Suppressor macrophage treated with lipopolysaccharide for 4 hours (primary cell): ENCODE measurements around the gene HSPA1A.
"Not testable (repeated sequence)": the region's sequence is repeated elsewhere in the genome, so short reads cannot be mapped to it uniquely, and the experiment has no call there.

Experiments
- DNase-seq: peaks from one replicate; pipeline ENCODE4 v3.0.0-alpha.2; 2020

The HSPA1A gene

DNA sequence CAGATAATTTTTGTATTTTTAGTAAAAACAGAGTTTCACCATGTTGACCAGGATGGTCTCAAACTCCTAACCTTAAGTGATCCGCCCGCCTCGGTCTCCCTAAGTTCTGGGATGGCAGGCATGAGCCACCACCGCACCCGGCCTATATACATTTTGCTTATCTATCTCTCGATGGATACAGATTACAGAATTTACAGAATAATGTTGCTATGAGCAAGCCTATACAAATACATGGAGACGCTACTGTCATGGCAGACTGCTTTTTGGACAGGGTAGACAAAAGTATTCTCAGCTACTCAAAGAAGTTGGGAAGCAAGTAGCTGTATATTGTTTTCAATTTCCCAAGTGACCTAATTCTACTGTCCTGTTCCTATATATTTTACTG lies 1.9 kb upstream of the HSPA1A start:
- no peak for DNase-seq

DNA sequence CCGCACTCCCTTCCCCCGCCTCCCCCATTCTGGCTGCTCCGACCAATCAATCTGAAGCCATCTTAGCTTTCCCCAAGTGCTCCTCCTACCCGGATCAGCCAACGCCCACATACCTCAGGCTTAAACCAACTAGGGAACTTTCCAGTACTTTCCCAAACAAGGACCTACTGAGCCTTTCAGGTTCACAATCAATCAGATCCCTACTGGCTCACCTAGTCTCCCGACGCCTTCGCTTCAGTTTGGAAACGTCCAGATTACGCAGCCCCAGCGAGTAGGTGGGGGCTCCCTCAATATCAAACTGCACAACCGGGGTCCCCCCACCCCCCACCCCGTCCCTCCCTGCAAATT lies 692 bp upstream of the HSPA1A start:
- peak; percentile 98 for DNase-seq

DNA sequence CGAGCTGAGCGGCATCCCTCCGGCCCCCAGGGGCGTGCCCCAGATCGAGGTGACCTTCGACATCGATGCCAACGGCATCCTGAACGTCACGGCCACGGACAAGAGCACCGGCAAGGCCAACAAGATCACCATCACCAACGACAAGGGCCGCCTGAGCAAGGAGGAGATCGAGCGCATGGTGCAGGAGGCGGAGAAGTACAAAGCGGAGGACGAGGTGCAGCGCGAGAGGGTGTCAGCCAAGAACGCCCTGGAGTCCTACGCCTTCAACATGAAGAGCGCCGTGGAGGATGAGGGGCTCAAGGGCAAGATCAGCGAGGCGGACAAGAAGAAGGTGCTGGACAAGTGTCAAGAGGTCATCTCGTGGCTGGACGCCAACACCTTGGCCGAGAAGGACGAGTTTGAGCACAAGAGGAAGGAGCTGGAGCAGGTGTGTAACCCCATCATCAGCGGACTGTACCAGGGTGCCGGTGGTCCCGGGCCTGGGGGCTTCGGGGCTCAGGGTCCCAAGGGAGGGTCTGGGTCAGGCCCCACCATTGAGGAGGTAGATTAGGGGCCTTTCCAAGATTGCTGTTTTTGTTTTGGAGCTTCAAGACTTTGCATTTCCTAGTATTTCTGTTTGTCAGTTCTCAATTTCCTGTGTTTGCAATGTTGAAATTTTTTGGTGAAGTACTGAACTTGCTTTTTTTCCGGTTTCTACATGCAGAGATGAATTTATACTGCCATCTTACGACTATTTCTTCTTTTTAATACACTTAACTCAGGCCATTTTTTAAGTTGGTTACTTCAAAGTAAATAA lies 2.0 kb downstream of the HSPA1A start:
- DNase-seq: peak; percentile 56

DNA sequence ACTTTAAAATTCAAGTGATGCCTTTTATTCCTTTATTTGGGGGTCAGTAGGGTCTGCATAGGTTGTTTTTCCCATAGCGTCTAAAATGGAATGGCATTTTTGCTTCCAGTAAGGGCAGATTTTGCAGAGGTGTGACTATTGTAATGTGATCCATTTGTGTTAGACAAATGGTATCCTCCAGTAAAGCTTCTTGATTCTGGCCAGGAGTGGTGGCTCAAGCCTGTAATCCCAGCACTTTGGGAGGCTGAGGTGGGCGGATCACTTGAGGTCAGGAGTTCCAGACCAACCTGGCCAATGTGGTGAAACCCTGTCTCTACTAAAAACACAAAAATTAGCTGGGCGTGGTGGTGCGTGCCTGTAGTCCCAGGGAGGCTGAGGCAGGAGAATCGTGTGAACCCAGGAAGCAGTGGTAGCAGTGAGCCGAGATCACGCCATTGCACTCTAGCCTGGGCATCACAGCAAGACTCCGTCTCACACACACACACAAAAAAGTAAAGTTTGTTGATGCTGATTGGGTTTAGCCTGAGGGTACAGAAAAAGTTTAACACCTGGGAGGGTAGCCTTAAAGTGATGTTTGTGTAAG lies 2.7 kb downstream of the HSPA1A start:
- DNase-seq: not testable (repeated sequence)

DNA sequence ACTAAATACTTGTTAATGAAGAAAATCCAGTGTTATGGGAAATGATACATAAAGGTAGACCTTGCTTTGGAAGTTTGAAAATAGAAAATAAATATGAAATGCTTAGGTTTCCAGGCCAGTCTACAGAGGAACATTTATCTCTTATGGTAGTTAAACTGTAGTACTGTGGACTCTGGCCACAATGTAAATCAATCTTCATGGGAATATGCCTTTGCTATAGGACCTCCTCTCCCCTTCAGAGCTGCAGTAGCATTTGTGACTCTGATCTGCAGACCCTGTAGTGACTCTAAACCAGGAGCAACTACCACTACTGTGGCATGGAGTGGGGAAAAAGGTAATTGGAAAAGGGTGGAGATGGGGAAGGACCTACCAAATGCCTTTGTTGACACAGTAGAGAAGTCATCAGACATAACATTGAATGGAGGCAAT lies 4.5 kb downstream of the HSPA1A start:
- DNase-seq: no peak

DNA sequence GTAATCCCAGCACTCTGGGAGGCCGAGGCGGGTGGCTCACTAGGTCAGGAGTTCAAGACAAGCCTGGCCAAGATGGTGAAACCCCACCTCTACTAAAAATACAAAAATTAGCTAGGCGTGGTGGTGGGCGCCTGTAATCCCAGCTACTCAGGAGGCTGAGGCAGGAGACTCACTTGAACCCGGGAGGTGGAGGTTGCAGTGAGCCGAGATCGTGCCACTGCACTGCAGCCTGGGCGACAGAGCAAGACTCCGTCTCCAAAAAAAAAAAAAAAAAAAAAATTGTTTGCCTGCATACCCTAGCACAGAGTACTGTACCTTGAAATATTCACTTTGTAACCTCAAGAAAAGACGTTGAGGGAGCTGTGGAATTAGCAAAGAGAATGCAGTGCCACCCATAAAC lies 5.1 kb downstream of the HSPA1A start:
- DNase-seq: not testable (repeated sequence)

DNA sequence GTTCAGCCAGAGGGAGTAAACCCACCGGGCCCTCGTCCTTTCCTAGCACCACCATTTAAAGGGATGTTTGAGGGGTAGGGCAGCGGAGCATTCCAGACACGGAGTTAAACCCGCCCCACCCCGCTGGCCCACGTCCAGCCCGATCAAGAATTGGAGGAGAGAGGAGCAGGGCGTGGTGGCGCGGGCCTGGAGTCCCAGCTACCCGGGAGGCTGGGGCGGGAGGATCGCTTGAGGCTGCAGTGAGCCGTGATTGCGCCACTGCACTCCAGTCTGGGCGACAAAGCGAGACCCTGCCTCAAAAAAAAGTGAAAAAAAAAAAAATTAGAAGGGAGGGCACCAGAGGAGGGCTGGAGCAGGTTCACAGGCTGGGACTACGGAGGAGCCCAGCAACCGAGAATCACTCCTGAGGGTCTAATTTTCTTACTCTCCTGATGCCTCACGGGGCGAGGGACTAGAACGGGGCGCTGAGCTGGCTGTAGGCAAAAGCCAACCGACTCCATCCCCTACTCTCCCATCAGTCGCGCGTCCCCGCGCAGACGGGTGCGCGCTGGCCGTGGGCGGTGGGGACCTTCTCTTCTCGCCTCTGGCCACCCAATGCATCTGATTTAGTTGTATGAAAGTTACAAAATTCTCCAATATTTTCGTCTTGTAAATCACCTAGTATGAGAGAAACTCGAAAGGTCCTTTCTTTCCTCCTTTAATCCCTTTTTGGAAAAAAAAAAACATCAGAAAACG lies 6.1 kb downstream of the HSPA1A start:
- DNase-seq: peak; percentile 72

DNA sequence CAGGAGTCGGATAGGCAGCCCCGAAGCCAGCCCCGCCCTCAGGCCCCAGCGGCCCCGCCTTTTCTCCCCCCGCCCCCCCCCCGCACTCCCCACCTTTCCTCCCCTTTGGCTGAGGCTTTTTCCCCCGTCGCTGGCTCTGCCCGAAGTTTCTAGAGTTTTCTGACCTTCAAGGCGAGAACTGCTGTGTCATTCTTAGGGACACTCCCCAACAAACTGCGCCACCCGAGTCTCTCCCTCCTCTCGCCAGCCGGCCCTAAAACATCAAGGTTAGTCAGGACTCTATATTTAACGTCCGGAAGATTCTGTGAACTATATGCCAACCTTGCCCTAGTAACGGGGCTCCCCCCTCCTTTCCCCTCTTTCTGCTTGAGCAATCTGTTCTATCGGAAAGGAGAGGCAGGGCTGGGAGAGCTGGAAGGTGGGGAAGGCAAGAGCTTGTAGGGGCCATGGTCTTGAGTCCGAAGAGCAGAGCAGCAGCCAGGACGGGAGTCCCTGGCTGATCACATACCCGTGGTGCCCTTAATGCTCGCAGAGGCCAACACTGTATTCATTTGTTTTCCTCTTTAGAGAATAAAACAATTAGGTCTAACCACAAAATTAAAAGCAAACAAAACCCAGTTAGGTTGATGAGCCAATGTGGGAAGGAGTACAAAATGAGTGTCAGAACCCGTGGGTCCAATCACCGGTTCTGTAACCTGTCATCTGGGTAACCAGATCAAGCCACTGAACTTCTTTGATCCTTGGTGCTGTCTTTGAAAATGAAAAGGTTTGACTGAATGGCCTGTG lies 6.9 kb downstream of the HSPA1A start:
- peak; percentile 92 for DNase-seq

DNA sequence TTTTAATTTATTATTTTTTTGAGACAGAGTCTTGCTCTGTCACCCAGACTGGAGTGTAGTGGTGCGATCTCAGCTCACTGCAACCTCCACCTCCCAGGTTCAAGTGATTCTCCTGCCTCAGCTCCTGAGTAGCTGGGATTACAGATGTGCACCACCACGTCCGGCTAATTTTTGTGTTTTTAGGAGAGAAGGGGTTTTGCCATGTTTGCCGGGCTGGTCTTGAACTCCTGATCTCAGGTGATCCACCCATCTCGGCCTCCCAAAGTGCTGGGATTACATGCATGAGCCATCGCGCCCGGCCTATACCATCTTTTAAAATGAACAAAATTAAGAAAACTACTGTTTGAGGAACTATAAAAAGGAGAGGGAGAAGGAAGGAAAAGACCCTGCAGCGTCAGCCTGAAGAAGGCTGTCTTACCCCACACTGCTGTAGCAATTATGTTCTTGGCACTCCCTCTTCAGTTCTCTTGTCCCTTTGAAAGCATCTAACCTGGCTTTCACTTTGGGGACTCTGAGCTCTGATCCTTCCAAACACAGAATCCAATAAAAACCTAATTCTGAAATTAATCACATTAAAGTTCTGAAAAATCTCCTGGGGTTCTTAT lies 8.4 kb downstream of the HSPA1A start:
- DNase-seq: peak; percentile 48

DNA sequence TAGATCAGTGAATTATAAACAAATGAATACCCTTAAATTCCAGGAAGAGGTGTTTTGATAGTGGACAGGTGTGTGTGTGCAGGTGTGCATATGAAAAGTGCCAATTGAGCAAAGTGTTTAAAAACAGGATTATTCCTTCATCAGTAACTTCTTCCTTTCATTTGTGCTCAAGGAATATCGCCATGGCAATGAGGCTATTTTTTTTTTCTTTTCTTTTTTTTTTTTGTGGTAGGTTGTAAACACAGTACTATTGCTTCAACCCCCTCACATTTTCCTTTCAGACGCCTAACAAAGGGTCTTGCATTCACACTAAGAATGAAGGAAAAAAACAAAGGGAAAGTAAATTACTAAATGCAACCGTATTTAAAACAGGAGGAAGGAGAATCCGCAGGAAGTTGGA lies 10.2 kb downstream of the HSPA1A start:
- no peak for DNase-seq

DNA sequence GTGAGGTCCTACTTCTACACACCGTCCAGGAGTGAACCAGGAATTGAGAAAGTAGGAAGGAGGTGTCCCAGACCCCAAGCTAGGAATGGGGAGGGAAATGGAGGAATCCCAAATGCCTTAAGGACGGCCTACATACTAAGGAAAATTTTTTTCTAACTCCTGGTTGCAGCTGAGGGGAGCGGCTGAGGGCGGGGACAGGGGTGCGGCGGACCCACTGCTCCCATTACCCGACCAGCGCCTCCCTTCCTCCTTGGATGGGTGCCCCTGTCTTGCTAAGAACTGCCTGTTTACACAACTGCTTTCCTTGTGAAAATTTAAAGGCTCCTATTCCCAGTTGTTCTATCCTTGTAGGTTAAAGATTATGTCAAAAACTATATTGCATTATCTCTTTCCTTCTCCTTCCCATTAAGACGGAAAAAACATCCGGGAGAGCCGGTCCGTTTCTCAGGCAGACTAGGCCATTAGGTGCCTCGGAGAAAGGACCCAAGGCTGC lies 11.5 kb downstream of the HSPA1A start:
- no peak for DNase-seq

DNA sequence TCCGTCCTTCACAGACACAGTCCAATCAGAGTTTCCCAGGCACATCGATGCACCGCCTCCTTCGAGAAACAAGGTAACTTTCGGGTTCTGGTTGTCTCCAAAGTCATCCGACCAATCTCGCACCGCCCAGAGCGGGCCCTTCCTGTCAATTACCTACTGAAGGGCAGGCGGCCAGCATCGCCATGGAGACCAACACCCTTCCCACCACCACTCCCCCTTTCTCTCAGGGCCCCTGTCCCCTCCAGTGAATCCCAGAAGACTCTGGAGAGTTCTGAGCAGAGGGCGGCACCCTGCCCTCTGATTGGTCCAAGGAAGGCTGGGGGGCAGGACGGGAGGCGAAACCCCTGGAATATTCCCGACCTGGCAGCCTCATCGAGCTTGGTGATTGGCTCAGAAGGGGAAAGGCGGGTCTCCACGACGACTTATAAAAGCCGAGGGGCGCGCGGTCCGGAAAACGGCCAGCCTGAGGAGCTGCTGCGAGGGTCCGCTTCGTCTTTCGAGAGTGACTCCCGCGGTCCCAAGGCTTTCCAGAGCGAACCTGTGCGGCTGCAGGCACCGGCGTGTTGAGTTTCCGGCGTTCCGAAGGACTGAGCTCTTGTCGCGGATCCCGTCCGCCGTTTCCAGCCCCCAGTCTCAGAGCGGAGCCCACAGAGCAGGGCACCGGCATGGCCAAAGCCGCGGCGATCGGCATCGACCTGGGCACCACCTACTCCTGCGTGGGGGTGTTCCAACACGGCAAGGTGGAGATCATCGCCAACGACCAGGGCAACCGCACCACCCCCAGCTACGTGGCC lies 12.1 kb downstream of the HSPA1A start, which contains the start of gene HSPA1B:
HSPA1B (plus strand) TSS at position 453 of the 794 bp plus-strand sequence; CDS start at position 666, 213 bp downstream.
- peak; percentile 99 for DNase-seq

DNA sequence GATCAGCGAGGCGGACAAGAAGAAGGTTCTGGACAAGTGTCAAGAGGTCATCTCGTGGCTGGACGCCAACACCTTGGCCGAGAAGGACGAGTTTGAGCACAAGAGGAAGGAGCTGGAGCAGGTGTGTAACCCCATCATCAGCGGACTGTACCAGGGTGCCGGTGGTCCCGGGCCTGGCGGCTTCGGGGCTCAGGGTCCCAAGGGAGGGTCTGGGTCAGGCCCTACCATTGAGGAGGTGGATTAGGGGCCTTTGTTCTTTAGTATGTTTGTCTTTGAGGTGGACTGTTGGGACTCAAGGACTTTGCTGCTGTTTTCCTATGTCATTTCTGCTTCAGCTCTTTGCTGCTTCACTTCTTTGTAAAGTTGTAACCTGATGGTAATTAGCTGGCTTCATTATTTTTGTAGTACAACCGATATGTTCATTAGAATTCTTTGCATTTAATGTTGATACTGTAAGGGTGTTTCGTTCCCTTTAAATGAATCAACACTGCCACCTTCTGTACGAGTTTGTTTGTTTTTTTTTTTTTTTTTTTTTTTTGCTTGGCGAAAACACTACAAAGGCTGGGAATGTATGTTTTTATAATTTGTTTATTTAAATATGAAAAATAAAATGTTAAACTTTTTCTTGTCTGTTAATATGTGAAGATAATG lies 14.4 kb downstream of the HSPA1A start:
- DNase-seq: peak; percentile 61

DNA sequence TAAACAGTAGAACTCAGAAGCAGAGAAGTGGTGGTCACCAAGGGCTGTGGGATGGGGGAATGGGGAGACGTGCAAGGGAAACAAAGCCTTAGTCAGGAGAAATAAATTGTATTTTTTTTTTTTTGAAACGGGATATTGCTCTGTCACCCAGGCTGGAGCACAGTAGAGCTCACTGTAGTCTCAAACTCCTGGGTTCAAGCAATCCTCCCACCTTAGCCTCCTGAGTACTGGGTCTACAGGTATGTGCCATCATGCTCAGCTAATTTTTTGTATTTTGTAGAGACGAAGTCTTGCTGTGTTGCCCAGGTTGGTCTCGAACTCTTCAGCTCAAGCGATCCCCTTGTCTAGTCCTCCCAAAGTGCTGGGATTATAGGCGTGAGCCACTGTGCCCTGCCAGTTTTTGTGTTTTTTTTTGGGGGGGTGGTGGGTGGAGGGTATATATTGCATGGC lies 15.6 kb downstream of the HSPA1A start:
- no peak for DNase-seq

DNA sequence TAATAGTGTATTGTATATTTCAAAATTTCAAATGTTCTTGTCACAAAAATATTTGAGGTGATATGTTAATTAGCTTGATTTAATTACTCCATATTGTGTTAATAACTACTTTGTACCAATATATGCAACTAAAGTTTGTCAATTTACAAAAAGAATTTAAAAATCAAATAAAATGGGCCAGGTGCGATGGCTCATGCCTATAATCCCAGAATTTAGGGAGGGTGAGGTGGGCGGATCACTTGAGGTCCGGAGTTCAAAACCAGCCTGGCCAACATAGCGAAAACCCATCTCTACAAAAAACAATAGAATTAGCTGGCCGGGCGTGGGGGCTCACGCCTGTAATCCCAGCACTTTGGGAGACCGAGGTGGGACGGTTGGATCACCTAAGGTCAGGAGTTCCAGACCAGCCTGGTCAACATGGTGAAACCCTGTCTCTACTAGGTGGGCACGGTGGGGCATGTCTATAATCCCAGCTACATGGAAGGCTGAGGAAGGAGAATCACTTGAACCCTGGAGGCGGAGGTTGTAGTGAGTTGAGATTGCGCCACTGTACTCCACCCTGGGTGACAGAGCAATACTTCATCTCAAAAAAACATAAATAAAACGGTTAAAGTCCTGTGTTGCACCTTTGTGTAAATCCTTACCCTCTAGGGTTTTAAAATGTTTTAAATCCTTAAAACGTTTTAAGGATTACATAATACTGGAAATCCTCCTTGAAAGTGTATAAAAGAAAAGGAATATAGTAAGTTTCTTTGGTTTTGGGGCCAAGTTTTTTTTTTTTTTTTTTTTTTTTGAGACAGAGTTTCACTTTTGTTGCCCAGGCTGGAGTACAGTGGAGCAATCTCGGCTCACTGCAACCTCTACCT lies 16.2 kb downstream of the HSPA1A start:
- peak; percentile 57 for DNase-seq

DNA sequence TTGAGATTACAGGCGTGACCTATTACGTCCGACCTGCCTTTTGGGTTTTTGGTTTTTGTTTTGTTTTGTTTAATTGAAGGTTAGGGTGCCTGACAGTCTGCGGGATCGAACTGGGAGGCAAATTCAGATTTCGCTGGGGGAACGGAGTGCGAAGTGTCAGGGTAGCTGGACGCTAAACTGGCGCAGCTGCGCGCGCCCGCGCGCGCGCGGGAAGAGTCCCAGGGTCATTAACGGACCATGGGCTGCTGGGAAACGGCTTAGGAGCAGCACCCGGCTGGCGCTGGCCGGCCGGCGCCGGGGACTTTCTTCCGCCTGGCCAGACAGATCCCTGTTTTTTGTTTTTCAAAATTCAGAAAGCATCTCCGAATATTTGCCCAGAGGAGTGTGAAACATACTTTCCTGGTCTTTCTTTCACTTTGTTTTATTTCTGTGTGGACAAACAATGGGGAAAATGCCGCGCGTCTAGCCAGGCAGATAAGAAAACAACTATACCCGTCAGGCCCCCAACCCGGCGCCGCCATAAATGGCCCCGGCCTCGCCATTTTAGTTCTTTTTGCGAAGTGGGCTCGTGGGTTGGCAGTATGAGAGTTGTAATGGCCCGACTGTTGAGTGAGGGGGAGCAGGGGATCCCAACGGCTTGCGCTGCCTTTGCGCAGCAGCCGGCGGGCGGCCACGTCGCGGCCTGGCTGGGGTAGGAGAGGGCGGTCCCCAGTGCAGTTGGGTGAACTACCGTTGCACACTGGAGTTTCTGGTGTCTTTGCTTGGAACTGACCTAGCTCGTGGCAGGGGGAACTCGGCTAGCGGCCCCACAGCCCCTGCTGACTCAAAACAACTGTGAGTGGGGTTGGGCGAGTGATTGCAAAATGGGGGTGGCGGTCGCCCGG lies 19.3 kb downstream of the HSPA1A start:
- DNase-seq: peak; percentile 89

DNA sequence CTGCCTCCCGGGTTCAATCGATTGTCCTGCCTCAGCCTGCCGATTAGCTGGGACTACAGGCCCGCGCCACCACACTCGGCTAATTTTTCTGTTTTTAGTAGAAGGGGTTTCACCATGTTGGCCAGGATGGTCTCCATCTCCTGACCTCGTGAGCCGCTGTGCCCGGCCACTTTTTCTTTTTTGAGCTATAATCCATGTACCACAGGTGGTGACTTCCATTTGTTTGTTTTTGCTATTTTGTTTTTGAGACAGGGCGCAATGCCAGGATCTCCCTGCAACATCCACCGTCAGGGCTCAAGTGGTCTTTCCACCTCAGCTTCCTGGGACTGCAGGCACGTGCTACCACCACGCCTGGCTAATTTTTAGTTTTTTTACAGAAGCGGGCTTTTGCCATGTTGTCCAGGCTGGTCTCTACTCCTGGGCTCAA lies 20.7 kb downstream of the HSPA1A start:
- DNase-seq: no peak

DNA sequence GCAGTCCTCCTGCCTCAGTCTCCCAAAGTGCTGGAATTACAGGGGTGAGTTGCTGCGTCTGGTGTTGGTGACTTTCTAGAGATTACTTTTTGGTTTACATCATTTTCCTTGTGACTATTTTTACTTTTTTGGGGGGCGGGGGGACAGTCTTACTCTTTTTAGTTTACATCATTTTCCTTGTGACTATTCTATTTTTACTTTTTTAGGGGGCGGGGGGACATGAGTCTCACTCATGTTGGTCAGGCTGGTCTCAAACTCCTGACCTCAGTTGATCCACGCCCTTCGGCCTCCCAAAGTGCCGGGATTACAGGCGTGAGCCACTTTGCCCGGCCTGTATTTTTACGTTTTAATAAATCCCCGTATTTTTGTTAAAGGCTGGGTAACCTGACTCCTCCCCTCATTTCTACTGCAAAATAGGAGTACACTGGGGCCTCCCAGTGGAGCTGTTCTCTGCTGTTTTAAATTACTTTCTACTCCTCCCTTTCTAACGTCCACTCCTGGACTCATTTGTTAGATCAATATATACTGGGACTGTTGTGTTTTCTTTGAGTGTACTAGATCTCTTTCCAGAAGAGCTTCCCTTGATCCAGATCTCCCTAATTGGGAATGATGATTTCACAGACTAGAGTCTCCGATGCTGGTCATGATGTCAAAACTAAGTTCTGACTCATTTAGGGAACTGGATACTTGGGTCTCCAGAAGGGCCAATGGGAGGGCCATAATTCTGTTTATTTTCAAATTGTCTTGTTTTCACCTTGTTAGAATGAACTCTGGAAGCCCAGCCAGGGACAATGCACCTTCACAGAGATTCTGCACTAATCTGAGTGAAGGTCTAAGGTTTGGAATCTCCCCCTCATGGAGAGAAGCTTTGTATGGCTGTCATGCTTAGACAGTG lies 21.4 kb downstream of the HSPA1A start:
- DNase-seq: peak; percentile 64
